SU-DHL-6 (cell line): Measurements from ENCODE around the gene IGSF5.

Experiments
- H2AFZ ChIP-seq: fragments of 200-600 bp; sonication (generic); 2 replicates; pipeline ENCODE4 v1.6.1; 2014; ENCODE audit warnings: low read depth, mild to moderate bottlenecking, moderate library complexity, mixed read lengths, antibody characterized with exemption, low read length; ENCODE audit not compliant: severe bottlenecking
- H3F3A ChIP-seq: fragments of 200-600 bp; shearing (Covaris generic); 2 replicates; pipeline ENCODE4 v1.6.0; 2016; ENCODE audit warnings: antibody characterized with exemption, mild to moderate bottlenecking; ENCODE audit not compliant: insufficient read depth
- H3K27ac ChIP-seq: fragments of 200-600 bp; sonication (generic); 2 replicates; pipeline ENCODE4 v1.5.1; 2016; ENCODE audit warnings: low read depth, mild to moderate bottlenecking, low read length, moderate library complexity, mixed read lengths
- H3K27me3 ChIP-seq: fragments of 200-600 bp; sonication (generic), shearing (Covaris generic); 2 replicates; pipeline ENCODE4 v1.6.0; 2014; ENCODE audit warnings: mild to moderate bottlenecking, low read length
- H3K36me3 ChIP-seq: fragments of 200-600 bp; sonication (generic); 2 replicates; pipeline ENCODE4 v1.6.1; 2014; ENCODE audit warnings: mild to moderate bottlenecking, low read length, mixed read lengths
- H3K4me2 ChIP-seq: fragments of 300-600, 200-600 bp; shearing (Covaris generic), sonication (generic); 2 replicates; pipeline ENCODE4 v1.6.0; 2014; ENCODE audit warnings: low read length, low read depth, mild to moderate bottlenecking; ENCODE audit not compliant: poor library complexity, severe bottlenecking
- H3K4me3 ChIP-seq: fragments of 200-600 bp; sonication (generic); 2 replicates; pipeline ENCODE4 v1.5.1; 2014; ENCODE audit warnings: antibody characterized with exemption, low read length, mild to moderate bottlenecking, mixed read lengths; ENCODE audit not compliant: insufficient read depth, poor library complexity, severe bottlenecking
- H3K79me2 ChIP-seq: fragments of 200-600 bp; sonication (generic); 2 replicates; pipeline ENCODE4 v1.6.1; 2014; ENCODE audit warnings: mild to moderate bottlenecking, low read length, moderate library complexity; ENCODE audit not compliant: insufficient read depth
- H3K9ac ChIP-seq: fragments of 200-600 bp; sonication (generic); 2 replicates; pipeline ENCODE4 v1.7.0; 2014; ENCODE audit warnings: mild to moderate bottlenecking, low read length
- H3K9me2 ChIP-seq: fragments of 200-600 bp; sonication (generic); replicated peaks from 2 replicates; pipeline ENCODE4 v1.6.1; 2014; ENCODE audit warnings: low read length; ENCODE audit not compliant: insufficient read depth
- H3K9me3 ChIP-seq: fragments of 200-600 bp; sonication (generic); 2 replicates; pipeline ENCODE4 v1.6.1; 2014; ENCODE audit warnings: low read length, mixed read lengths; ENCODE audit not compliant: insufficient read depth
- H4K20me1 ChIP-seq: fragments of 200-600 bp; sonication (generic); 2 replicates; pipeline ENCODE4 v1.6.1; 2014; ENCODE audit warnings: low read depth, mild to moderate bottlenecking, antibody characterized with exemption, low read length, moderate library complexity, mixed read lengths
- CTCF ChIP-seq: fragments of 200-600 bp; sonication (generic); IDR thresholded peaks from one replicate; pipeline ENCODE4 v1.5.1; 2017; ENCODE audit warnings: antibody characterized with exemption, mild to moderate bottlenecking, low read length, moderate library complexity; ENCODE audit not compliant: insufficient read depth, poor library complexity, severe bottlenecking
- EZH2phosphoT487 ChIP-seq: fragments of 200-600 bp; sonication (generic), shearing (Covaris generic); conservative IDR thresholded peaks from 2 replicates; pipeline ENCODE4 v1.6.1; 2018; ENCODE audit warnings: mild to moderate bottlenecking, antibody characterized with exemption, low read length, moderate library complexity, mixed read lengths

IGSF5 gene

DNA sequence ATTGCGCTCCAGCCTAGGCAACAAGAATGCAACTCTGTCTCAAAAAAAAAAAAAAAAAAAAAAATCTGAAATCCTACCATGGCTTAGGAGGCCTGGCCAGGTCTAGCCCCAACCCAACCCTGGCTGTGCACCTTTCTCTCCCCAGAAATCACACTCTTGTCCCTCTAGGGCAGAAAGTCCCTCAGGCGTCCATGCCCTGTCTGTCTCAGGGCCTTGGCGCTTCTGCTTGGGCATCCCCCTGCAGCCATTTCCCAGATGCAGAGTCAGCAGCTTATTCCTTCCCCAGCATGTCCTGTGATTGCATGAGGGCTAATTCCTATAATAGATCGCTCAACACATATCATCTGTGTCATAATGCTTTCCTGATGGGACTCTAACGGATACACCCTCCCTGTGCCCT, 65.0 kb downstream of the IGSF5 start:
- no peak overlapping the region for H2AFZ ChIP-seq
- H3K27me3 ChIP-seq, result no peaks in the 10 kb centered on the region
- no peaks in the 10 kb centered on the region for H3K79me2 ChIP-seq
- no peak overlapping the region for H3K9ac ChIP-seq
- no peaks in the 10 kb centered on the region for H4K20me1 ChIP-seq
- H3K9me3 ChIP-seq, result no peaks in the 10 kb centered on the region
- no peak overlapping the region for H3K4me3 ChIP-seq
- TF ChIP-seq EZH2phosphoT487, result no peak
- no peak for TF ChIP-seq CTCF
- H3F3A ChIP-seq, result no peaks in the 10 kb centered on the region
- no peak overlapping the region for H3K27ac ChIP-seq
- H3K4me2 ChIP-seq, result no peak overlapping the region
- H3K9me2 ChIP-seq, result no peaks in the 10 kb centered on the region
- no peaks in the 10 kb centered on the region for H3K36me3 ChIP-seq

DNA sequence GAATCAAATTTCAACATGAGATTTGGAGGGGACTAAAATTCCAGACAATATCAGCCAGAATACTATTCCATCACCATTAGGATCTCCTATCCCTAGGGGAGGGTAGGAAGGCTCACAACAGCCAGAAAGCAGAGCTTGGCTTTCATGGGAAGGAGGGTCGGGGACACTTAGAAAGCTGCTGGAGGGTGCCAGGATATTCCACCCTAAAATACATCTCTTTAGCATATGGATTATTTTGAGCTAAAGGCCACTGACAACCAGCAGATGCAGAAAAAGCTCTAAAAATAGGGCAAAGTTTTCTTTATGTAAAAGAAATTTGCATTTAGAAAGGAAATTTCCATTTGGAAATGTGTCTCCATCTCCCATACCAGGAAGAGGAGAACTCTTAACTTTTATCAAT, 68.0 kb downstream of the IGSF5 start:
- Histone ChIP-seq H4K20me1 (no peaks in the 10 kb centered on the region), H2AFZ (no peak overlapping the region), H3K27me3 (no peaks in the 10 kb centered on the region), H3K4me2 (no peak overlapping the region), H3K4me3 (no peak overlapping the region), H3K36me3 (no peaks in the 10 kb centered on the region), H3K79me2 (no peaks in the 10 kb centered on the region), H3K9ac (no peak overlapping the region), H3K9me3 (no peaks in the 10 kb centered on the region), H3K27ac (no peak overlapping the region), H3K9me2 (no peaks in the 10 kb centered on the region), H3F3A (no peaks in the 10 kb centered on the region)
- TF ChIP-seq EZH2phosphoT487 (no peak), CTCF (no peak)

GRCh38 chr21:39818557-39818956, 73.6 kb downstream of the IGSF5 start:
- Histone ChIP-seq H3K9ac (no peak overlapping the region), H3K27ac (no peak overlapping the region), H3K27me3 (no peaks in the 10 kb centered on the region), H3K79me2 (no peaks in the 10 kb centered on the region), H2AFZ (no peak overlapping the region), H3K36me3 (no peaks in the 10 kb centered on the region), H3K4me2 (no peak overlapping the region), H3K9me3 (no peaks in the 10 kb centered on the region), H4K20me1 (no peaks in the 10 kb centered on the region), H3K4me3 (no peak overlapping the region), H3K9me2 (no peaks in the 10 kb centered on the region), H3F3A (no peaks in the 10 kb centered on the region)
- TF ChIP-seq CTCF (no peak), EZH2phosphoT487 (no peak)

DNA sequence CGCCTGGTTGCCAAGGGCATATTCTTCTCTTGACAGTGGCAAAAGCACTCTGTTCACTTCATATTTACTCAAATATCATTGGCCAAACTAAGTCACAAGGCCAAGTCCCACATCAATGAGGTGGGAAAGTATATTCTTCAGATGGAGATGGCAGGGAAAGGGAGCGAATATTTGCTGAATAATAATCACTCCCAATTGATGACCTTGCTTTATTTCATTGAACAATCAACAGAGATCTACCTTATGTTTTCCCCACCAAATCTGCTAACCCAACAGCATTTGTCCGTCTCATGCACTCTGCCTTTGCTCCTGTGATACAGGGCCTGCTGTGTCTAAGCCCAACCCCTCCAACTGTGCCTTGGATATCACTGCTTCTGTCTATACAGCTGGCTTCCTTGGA, 77.1 kb downstream of the IGSF5 start:
- no peaks in the 10 kb centered on the region for H3F3A ChIP-seq
- H3K9me3 ChIP-seq, result no peaks in the 10 kb centered on the region
- no peak overlapping the region for H3K4me2 ChIP-seq
- H3K4me3 ChIP-seq, result no peak overlapping the region
- H3K36me3 ChIP-seq, result no peaks in the 10 kb centered on the region
- TF ChIP-seq EZH2phosphoT487, result no peak
- no peak for TF ChIP-seq CTCF
- no peaks in the 10 kb centered on the region for H3K79me2 ChIP-seq
- no peaks in the 10 kb centered on the region for H3K27me3 ChIP-seq
- H4K20me1 ChIP-seq, result no peaks in the 10 kb centered on the region
- H3K9me2 ChIP-seq, result no peaks in the 10 kb centered on the region
- no peak overlapping the region for H3K9ac ChIP-seq
- no peak overlapping the region for H3K27ac ChIP-seq
- H2AFZ ChIP-seq, result no peak overlapping the region
